Esophagus muscularis mucosa (tissue), 4 donors: ENCODE results near the gene PTPRU. TPM values are rescaled to one million over a fixed set of nuclear protein-coding genes. Genes with fewer than 3 reads are reported as not detected.

ENCODE experiments used
- DNase-seq: peaks from one replicate; pipeline ENCODE4 v3.0.0-alpha.2; 2017; ENCODE audit errors: extremely low spot score
- H3K27ac ChIP-seq, 4 donors: fragments of 200-600 bp; sonication (generic); replicated peaks in 1 of 4; 1 replicate in 3 of 4; 2 replicates in 1 of 4; pipeline ENCODE4 v1.5.1; 2016 to 2019; ENCODE audit warnings: mild to moderate bottlenecking in 1 of 4
- H3K27me3 ChIP-seq, 4 donors: fragments of 200-600 bp; sonication (generic); one replicate each; pipeline versions ENCODE4 v1.5.1 to v1.6.0; 2016 to 2019
- H3K36me3 ChIP-seq, 4 donors: fragments of 200-600 bp; sonication (generic); one replicate each; pipeline ENCODE4 v1.5.1; 2016 to 2019
- H3K4me1 ChIP-seq, 4 donors: fragments of 200-600 bp; sonication (generic); one replicate each; pipeline ENCODE4 v1.5.1; 2016 to 2019
- H3K4me3 ChIP-seq, 4 donors: fragments of 200-600 bp; sonication (generic); 1 replicate in 2 of 4; 2 replicates in 2 of 4; pipeline ENCODE4 v1.5.1; 2016 to 2019; ENCODE audit warnings: mild to moderate bottlenecking in 4 of 4, moderate library complexity in 1 of 4
- H3K9me3 ChIP-seq, 4 donors: fragments of 200-600 bp; sonication (generic); 1 replicate in 3 of 4; 2 replicates in 1 of 4; pipeline ENCODE4 v1.5.1; 2016 to 2019
- CTCF ChIP-seq, 3 experiments: fragments of 200-600 bp in 2 of 3; fragments of 450-650 bp in 1 of 3; sonication (generic) in 2 of 3; IDR thresholded peaks; one replicate each; pipeline ENCODE4 v1.5.1; 2017 to 2019; ENCODE audit warnings: antibody characterized with exemption in 3 of 3, mild to moderate bottlenecking in 2 of 3, moderate library complexity in 1 of 3
- EP300 ChIP-seq: sonication (generic); formaldehyde crosslinking; IDR thresholded peaks from one replicate; pipeline ENCODE4 v1.6.1; 2017; ENCODE audit warnings: antibody characterized with exemption
- POLR2A ChIP-seq: fragments of 450-650 bp; IDR thresholded peaks from one replicate; pipeline ENCODE4 v1.6.1; 2017; ENCODE audit warnings: antibody characterized with exemption, moderate library complexity, mild to moderate bottlenecking, low read depth
- POLR2AphosphoS5 ChIP-seq, 2 donors: sonication (generic); formaldehyde crosslinking; IDR thresholded peaks; one replicate each; pipeline ENCODE4 v1.6.1; 2017; ENCODE audit warnings: antibody characterized with exemption in 2 of 2
- WGBS: methylation state at CpG from one replicate; pipeline ENCODE4 v1.1.5; 2018; 5-methylcytosine and 5-hydroxymethylcytosine counted together
- intact Hi-C: fragments of 100-400 bp; cut with DNase I; formaldehyde crosslinking; loops from one replicate; pipeline ENCODE4 v1.15.1; 2023
- total RNA-seq, 4 donors: library from RNA; depleted of rRNA; stranded (reverse); fragments of >200 nt; gene quantifications; one replicate each; pipeline versions ENCODE4 v1.1.0 to v1.2.1, GENCODE V29; 2016

The PTPRU gene
- total RNA-seq, 4 donors from 2014 or later = 19.5 to 32.7 (median 27.5) TPM

DNA sequence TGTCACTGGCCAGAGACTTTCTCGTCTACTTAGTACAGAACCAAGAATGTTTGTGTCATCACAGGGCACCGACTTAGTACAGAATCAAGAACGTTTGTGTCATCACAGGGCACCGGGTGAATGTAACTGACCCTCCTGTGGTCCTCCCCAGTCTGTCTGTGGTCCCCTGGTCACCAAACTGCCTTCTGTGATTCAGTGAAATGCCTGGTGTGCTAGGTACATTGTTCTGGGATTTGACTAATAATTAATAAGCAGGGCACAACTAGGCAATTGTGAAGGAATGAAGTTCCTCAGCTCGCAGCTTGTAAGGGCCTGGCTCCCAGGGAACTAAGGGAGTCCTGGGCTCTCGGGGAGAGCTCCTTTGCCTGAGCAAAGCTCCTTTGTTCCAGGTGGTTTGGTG is 12.8 kb upstream of the PTPRU start:
- Histone ChIP-seq H3K27ac (no peak overlapping the region), H3K36me3 (peaks cover 0 to 66% (median 35%) of the 10 kb centered on the region in 4 donors), H3K27me3 (no peaks in the 10 kb centered on the region), H3K9me3 (no peaks in the 10 kb centered on the region), H3K4me3 (no peak overlapping the region), H3K4me1 (no peaks in the 10 kb centered on the region)
- WGBS = 94% methylated on average over 6 of the region's 6 CpGs
- no peak for DNase-seq
- intact Hi-C loops = no loop called here
- TF ChIP-seq EP300 (no peak), POLR2A (no peak), CTCF (IDR thresholded peaks at IDR 0.05) (no peak), POLR2AphosphoS5 (IDR thresholded peaks at IDR 0.05) (no peak)

GRCh38 chr1:29224356-29224837 is 11.9 kb upstream of the PTPRU start:
- Histone ChIP-seq H3K27me3 (no peaks in the 10 kb centered on the region), H3K36me3 (peaks cover 0 to 57% (median 31%) of the 10 kb centered on the region in 4 donors), H3K4me1 (peaks cover 0 to 5% (median 2%) of the 10 kb centered on the region in 4 donors), H3K27ac (no peak overlapping the region), H3K9me3 (no peaks in the 10 kb centered on the region), H3K4me3 (no peak overlapping the region)
- TF ChIP-seq CTCF (IDR thresholded peaks at IDR 0.05) = no peak
- no peak for TF ChIP-seq POLR2AphosphoS5 (IDR thresholded peaks at IDR 0.05)
- no peak for TF ChIP-seq POLR2A
- no peak for TF ChIP-seq EP300
- intact Hi-C loops = no loop called here
- 93% methylated on average over 5 of the region's 5 CpGs for WGBS
- DNase-seq = no peak

GRCh38 chr1:29225361-29225760 is 11.0 kb upstream of the PTPRU start:
- H3K4me3 ChIP-seq = no peak overlapping the region
- H3K27ac ChIP-seq = no peak overlapping the region
- H3K36me3 ChIP-seq = peaks cover 0 to 49% (median 25%) of the 10 kb centered on the region in 4 donors
- DNase-seq = no peak
- TF ChIP-seq CTCF (IDR thresholded peaks at IDR 0.05) (no peak), POLR2AphosphoS5 (IDR thresholded peaks at IDR 0.05) (no peak), POLR2A (no peak), EP300 (no peak)
- H3K27me3 ChIP-seq = no peaks in the 10 kb centered on the region
- intact Hi-C loops = no loop called here
- WGBS = 92% methylated on average over 4 of the region's 4 CpGs
- peaks cover 9 to 14% (median 11%) of the 10 kb centered on the region in 4 donors for H3K4me1 ChIP-seq
- no peaks in the 10 kb centered on the region for H3K9me3 ChIP-seq

- intact Hi-C loops = no loop called here
- H3K9me3 ChIP-seq = no peaks in the 10 kb centered on the region
- WGBS = 82% methylated on average over 5 of the region's 5 CpGs
- peaks cover 0 to 32% (median 15%) of the 10 kb centered on the region in 4 donors for H3K36me3 ChIP-seq
- no peak for TF ChIP-seq CTCF (IDR thresholded peaks at IDR 0.05)
- no peak for TF ChIP-seq EP300
- TF ChIP-seq POLR2AphosphoS5 (IDR thresholded peaks at IDR 0.05) = no peak
- no peak for TF ChIP-seq POLR2A
- no peak overlapping the region for H3K27ac ChIP-seq
- no peaks in the 10 kb centered on the region for H3K27me3 ChIP-seq
- no peak for DNase-seq
- H3K4me1 ChIP-seq = peaks cover 10 to 23% (median 18%) of the 10 kb centered on the region in 4 donors
- H3K4me3 ChIP-seq = no peak overlapping the region
Measured at GRCh38 chr1:29227511-29227910, 8.8 kb upstream of the PTPRU start.

- WGBS = 17% methylated on average over 4 of the region's 4 CpGs
- intact Hi-C loops = loop anchor here (10.0 kb wide), 1 partner anchor 1555 kb away; no protein-coding TSS in a partner anchor
- peaks cover 0 to 6% (median 1%) of the 10 kb centered on the region in 4 donors for H3K36me3 ChIP-seq
- peak overlapping the region; percentile 69 to 85 (median 84) for H3K4me3 ChIP-seq
- H3K9me3 ChIP-seq = no peaks in the 10 kb centered on the region
- peak overlapping the region; percentile 77 to 87 (median 78) for H3K27ac ChIP-seq
- TF ChIP-seq POLR2AphosphoS5 (IDR thresholded peaks at IDR 0.05) (no peak), EP300 (no peak), POLR2A (no peak), CTCF (IDR thresholded peaks at IDR 0.05) (no peak)
- peaks cover 0 to 5% (median 0%) of the 10 kb centered on the region in 4 donors for H3K27me3 ChIP-seq
- no peak for DNase-seq
- H3K4me1 ChIP-seq = peaks cover 10 to 23% (median 18%) of the 10 kb centered on the region in 4 donors
Measured at GRCh38 chr1:29230204-29230552, 6.1 kb upstream of the PTPRU start.
